ENCODE results near the gene CYP46A1.

Gene CYP46A1

DNA sequence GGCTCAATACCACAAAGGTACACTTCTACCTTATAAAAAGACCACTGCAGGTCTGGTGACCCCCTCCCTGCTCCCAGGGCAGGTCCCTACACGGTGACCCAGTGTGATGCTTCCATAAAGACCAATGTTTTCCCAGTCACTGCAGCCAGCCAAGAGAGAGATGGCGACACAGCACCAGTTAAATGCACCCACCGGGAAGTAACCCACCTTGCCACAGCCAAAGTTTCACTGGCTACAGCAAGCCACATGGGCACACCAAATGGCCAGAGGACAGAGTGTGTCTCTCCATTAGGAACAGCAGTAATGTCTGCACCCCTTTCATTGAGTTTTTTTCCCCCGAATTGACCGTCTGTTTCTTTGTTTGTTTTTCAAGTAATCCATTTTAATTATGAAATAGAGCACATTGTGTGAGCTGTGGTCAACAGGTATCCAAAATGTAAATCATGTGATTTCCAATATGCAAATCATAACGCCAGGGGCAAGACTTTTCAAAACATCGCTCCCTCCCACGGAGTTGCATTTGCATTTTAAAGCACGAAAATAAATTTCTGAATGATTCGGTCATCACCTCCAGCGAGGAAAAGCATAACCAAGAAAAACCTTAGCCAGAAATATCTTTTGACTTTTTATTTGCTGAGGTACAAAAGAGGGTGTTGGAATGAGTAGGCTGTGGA, 60.2 kb downstream of the CYP46A1 start:
- DNase-seq (ENCODE audit: low read depth), result no peak

DNA sequence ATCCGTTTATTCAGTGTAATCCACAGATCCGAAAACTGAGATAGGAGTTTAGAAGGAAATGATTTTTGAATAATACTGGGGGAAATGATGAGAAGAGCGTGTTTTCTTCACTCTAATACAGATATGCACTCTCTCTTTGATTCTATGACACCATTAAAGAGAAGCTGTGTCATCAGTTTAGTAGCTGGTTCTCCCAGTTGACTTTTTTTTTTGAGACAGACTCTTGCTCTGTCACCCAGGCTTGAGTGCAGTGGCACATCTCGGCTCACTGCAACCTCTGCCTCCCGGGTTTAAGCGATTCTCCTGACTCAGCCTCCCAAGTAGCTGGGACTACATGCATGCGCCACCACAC, 60.8 kb downstream of the CYP46A1 start:
- no peak for DNase-seq (ENCODE audit: low read depth)

DNA sequence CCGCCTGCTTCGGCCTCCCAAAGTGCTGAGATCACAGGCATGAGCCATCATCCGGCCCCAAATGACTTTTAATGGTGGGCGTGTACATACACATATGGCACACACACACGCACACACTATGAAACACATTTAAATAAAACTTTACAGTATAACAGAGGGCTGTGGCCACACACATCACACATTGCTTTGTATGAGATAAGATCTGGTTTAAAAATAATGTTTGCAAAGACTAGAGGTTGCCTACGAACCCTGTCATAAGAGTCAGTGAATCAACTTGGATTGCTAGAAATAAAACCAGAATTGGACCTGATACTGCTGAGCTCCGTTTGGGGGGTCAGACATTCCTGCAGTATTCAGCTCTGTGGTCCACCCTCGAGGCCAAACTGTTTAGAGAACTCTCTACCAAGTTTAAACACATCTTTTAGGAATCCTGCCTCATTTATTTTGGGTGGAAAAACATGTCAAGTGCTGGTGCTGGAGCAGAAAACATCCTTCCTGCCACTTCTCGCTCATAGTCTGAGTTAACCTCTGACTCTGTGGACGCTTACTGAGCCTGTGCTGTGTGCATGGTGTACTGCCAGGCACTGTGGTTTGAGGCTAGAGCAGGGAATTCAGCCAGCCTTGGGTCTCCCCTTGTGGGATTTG, 61.3 kb downstream of the CYP46A1 start:
- DNase-seq (ENCODE audit: low read depth), result no peak

DNA sequence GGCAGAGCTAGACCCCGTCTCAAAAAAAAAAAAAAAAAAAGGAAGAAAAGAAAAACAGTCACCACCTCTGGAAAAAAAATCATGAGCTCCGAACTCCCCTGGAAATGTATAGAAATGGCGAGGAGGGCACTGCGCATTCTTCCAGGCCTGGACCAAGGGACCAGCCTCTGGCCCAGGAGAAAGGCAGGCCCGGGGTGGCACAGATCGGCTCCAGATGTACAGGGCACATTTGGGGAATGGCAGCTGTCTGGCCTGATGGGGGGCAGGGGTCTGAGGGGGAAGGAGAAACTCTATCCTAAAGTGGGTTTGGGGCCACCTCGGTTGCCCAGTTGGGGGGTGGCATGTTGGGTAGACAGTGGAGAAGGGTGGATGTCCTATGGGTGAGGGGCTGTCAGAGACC, 63.1 kb downstream of the CYP46A1 start:
- DNase-seq (ENCODE audit: low read depth), result no peak

DNA sequence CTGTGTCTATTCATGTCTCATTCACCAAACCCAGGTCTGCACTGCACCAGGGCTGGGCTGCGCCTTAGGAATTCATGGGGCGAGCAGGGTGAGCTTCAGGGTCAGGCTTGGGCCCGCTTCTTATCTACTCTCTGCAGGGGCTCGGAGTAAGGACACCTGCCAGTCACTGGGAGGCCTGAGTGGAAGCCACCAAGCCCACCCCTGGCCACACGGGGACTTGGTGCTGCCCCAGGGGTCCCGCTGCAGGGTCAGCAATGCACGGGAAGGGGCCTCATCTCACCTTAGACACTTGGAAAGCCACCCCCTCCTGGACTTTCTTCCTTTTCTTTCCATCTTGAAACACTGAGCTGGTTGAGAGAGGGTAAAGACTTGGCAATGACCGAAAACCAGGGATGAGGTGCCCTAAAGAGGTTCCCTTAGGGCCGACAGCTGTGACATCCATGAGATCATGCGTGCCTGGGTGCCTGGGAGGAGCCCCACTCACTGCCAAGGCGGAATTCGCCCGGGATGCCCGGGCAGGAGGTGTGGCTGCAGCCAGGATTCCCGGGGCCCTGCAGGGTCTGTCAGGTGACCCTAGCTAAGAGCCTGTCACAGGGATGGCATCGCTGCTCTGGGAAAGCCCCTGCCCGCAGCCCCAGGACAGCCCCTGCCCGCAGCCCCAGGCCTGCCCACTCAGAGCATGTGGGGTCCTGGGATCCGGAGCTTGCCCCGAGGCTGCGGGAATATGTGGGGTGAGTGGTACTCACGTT, 63.7 kb downstream of the CYP46A1 start:
- no peak for DNase-seq (ENCODE audit: low read depth)

DNA sequence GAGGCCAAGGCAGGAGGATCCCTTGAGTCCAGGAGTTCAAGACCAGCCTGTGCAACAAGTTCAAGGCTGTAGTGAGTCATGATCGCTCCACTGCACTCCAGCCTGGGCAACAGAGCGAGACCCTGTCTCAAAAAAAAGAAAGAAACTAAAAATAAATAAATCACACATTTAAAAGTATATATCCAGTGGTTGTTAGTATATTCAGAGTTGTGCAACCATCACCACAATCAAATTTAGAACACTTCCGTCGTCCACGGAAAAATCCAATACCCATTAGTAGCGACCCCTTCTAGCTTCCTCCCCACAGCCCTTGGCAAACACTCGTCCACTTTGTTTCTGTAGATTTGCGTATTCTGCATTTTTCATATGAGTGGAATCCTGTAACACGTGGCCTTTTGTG, 64.4 kb downstream of the CYP46A1 start:
- DNase-seq (ENCODE audit: low read depth), result no peak

DNA sequence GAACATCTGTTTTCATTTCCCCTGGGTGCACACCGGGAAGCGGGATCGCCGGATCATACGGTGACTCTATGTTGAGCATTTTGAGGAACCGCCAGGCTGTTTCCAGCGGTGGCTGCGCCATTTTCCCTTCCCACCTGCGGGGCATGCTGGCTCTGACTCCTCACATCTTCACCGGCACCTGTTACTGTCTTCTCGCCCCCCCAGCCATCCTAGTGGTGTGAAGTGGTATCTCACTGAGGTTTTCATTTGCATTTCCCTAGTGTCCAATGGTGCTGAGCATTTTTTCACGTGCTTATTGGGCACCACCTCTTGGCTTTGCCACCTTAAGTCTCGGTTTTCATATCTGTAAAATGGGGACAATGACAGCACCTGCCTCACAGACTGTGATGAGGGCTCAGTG, 65.0 kb downstream of the CYP46A1 start:
- no peak for DNase-seq (ENCODE audit: low read depth)

DNA sequence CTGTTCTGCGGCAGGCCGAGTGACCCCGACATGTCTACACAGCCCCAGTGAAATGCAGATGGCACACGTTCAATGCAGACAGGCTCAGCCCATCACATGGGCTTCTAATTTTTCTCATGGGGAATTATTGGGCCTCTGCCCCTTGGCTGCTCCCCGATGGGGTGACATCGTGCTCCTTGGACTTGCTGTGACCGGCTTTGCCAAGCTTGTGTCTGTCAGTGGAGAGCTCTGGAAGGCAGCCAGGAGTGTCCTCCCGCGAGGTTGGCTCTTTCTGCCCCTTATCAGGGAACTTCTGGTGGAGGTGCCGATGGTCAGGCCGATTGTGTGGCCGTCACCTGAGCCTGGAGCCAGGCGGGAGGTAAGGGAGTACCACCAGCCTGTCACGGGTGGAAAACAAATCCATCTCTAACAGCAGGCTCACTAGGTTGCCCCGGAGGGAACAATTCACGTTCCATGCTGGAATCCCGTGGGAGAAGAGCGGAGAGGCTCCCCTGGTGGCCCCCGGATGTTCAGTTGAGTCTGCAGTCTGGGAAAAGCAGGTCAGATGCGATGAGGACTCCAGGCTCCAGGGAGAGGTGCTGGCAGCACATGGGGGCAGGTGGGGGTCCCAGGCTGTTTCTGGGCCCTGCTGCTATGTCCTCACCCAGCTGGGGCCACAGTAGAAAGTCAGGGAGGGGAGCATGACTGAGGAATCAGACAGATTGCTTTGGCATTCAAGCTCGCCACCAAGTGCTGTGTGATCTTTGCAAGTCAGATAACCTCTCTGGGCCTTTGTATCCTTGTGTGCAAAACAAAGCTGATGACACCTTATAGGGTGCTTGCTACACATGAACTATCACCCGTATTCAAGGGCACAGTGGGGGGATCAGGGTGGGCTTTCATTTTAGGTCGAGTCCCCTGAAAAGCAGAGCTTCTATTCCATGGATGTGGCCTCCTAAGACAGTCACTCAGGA, 65.9 kb downstream of the CYP46A1 start:
- no peak for DNase-seq (ENCODE audit: low read depth)

DNA sequence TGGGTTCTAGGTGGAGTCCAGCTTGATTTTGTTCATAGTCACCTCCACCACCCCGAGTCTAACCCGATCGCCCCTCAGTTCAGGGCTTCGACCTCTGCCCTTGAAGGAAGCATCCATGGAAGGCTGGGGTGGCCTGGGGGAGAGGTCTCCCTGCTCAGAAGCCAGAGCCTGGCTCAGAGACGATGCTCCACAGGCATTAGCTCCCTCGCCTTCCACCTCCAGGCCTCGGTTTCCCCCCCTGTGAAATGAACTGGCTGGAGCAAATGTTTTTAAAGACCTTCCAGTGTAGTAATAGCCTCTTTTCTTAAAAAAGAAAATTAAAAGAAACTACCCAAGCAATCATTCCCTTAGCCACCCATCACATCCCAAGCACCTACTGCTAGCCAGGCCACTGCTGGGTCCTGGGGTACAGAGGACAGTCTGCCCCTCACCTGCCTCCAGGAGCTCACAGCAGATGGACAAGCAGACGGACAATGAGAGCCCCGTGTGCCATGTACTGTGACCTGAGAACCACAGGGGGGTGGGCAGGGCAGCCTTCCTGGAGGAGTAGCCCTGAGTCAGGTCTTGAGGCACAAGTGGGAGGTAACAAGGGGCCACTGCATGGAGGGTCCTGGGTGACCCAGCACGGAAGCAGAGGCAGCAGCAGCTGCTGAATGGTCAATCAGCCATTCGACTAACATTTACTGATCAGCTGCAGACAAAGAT, 66.8 kb downstream of the CYP46A1 start:
- no peak for DNase-seq (ENCODE audit: low read depth)

DNA sequence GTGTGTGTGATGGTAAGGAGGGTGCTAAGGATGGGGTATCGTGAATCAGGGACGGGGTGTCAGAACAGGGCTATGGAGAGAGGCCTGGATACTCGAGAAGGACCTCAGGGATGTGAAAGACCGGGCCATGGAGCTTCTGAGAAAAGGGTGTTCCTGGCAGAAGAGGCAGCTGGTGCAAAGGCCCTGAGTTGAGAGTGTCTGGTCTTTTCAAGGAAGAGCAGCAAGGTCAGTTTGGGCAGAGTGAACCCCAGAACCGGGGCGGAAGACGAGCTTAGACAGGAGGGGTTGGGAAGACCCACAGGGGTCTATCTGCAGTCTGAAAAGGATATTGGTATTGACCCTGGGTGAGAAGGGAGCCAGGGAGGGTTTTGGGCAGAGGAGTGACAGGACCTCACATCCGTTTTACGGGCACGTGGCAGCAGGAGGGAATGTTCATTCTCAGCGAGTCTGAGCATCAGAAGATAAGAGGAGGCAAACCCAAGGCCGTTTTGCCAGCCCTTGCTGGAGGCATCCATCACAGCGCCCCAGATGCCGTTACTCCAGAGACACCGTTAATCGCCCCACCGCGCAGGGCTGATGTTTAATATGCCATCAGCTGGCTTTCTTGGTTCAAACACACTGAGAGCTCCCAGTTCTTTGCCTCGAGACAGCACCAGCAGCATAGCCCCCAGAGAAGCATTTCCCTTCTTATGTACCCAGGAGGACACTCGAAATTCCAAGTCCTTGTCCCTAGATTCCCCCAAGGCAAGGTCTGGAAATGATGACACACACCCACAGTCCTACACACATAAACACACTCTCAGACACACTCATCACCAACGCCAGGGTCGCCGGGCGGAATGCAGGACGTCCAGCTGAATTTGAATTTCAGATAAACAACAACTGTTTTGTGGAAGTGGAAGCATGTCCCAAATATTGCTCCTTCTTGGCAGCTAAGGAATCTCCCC, 67.7 kb downstream of the CYP46A1 start:
- DNase-seq (ENCODE audit: low read depth), result no peak

DNA sequence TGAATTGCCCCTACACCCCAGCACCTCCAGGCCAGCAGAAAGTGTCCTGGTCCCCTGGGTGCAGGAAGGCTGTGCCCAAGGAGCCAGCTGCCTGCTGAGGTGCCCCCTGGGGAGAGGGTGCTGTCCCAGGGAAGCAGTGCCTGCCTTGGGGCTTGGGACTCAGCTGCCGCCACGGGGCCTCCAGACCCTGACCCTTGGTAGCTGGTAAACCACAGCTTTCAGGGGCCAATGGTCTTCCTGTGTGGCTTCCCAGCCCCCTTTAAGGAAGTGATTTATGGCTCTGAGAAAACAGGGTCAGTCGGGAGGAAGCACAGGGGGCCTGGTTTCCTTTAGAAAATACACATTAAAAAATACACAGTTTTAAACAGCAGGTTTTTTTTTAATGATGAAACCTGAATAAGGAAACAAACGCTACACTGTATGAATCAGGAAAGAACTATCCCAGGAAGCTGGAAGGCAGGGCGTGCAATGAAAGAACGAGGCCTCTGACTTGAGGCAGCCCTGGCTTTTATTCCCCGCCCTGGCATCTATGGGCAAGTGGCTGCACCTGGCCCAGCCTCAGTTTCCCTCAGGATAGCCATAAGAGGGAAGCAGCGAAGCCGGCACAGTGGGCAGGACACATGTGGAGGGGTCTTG, 68.5 kb downstream of the CYP46A1 start:
- DNase-seq (ENCODE audit: low read depth), result no peak

DNA sequence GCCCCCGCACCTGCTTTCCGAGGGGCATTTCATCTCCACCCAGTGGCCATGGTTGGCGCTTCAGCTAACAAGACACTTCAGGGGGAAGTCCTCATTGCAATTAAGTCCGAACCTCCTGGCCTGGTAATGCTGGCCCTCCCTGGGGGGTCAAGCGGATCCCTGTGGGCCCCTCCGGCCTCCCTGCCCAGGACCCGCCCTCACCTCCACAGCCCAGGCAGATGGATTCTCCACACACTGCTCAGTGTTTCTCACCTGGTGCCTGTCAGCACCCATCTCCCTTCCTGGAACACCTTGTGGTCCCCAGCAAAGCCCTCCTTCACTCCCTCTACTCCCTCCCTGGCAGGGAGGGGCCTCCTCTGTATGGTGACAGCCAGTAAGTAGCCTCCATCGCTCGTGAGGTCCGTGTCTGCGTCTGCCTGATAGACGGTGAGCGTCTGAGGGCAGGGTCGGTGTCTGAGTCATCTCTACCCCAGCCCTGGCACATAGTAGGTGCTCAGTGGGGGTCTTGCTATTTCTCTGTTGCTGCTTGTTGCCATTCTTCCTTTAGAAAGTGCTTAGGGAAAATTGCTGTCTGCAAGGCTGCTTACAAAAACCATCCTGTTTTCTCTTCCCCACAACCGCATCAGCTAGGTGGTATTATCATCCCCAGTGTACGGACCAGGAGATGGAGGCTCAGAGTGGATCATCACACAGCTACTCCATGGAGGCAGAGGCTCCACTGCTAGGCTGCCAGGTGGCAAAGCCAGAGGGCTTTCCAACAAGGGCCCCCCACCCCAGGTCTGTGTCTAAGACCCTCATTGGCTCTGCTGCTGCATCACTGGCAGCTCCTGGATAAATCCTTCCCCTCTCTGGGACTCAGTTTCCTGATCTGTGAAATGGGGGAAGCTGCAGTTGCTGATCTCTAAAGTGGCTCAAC, 69.4 kb downstream of the CYP46A1 start:
- no peak for DNase-seq (ENCODE audit: low read depth)

DNA sequence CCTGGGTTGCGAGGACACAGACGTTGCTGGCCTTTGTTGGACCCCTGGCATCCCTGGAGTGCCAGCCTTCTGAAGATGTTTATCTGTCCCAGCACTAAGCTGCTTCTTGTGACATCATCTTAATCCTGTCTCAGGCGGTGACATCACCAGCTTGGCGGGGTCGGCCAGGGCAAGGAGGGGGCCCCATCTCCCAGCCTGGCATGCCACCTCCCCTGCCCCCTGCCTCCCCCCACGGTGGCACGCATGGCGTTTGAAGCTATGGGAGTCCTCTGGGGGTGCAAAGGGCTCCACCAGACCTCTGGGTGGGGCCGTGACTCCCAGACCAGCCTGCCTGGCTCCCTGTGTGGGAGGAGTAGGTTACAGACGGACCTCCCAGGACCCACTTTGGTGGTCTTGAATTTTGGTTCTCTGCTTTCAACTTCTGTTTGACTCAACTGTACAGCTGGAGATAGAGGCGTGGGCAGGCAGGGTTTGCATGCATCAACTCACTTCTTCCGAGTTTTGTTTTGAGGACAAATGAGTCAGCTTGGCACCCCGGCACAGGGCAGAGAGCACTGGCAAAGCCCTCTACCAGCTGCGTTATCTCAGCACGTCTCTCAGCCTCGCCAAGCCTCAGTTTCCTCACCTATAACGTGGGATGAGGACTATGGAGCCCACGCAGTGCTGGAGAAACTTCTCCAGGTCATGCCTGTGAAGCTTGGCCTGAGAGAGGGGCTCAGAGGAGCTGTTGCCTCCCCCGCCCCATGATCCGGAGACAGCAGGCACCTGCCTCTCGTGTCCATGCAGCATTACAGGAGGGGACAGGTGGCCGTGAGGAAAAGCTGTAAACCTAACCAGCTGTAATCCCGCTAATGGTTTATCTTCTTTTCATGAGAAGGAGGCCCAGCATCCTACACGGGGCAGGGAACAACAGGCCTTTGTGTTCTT, 70.3 kb downstream of the CYP46A1 start:
- no peak for DNase-seq (ENCODE audit: low read depth)

DNA sequence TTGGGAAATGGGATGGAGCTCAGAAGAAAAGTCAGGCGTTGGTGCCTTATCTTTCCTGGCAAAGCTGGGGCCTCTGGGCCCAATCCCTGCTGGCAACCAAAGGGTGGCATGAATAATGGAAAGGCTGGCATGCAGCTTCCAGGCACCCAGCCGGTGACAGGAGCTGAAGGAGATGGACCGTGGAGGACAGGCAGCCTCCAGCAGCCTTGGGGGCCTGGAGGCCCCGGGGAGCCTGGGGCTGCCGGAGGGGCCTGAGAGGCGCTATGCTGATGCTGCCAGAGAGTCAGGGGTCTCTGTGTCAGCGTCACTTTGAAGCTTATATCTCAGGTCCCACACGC, 70.9 kb downstream of the CYP46A1 start:
- no peak for DNase-seq (ENCODE audit: low read depth)

DNA sequence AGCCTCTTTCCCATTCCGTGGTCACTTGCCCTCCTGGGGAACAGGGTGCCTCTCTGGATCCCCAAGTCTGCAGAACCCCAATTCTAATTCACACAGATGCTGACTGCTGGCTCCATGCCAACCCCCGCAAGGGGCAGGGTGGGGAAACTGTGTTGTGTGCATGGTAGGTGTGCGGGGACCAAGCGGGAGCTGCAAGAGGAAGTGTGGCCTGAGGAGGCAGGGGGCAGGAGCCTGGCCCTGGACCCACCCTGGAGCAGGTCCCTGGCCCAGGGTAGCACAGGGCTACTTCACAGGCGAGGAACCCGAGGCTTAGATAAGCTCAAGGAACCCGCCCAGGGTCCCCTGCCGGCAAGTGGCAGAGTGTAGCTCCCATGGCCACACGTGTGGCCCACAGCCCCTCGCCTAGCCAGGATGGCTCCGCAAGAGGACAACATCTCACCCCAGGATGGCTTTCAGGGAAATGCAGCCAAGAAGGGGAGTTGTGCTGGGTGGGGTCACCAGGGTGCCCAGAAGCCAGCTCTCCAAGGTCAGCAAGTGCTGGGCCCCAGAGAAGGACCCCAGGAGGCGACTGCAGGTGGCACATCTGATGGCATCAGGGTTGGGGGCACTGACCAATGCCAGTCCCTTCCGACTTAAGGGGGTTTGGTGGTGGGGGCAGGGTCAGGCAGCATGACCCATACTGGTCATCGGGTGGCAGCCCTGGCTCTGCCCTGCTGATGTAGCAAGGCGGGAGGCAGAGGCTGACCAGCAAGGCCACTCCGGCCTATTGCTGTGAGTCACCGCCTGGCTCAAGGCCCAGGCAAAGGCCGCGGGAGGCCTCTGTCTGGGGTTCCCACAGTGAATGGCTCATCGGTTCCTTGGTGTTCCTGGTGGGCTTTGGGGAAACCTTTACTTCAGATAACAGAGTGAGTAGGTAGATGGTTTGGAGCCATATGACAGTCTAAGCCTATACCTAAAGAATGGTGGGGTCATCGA, 71.8 kb downstream of the CYP46A1 start:
- DNase-seq (ENCODE audit: low read depth), result no peak

DNA sequence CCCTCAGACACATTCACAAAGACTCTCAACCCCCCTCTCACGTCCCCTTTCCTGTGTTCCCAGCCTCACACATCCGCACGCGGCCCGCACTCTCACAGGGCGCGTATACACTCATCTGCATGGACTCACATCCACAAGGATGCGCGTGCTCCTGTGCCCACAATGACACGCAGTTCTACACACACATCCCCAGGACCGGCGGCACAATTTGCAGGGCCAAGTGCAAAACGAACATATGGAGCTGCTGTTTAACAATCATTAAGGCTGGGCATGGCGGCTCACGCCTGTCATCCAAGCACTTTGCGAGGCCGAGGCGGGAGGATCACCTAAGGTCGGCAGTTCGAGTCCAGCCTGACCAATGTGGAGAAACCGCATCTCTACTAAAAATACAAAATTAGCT, 72.7 kb downstream of the CYP46A1 start:
- no peak for DNase-seq (ENCODE audit: low read depth)

All from activated T-cell treated with anti-CD3 and anti-CD28 coated beads for 48 hours (primary cell).